ENCODE data around the gene HDAC9.

Gene HDAC9

GRCh38 chr7:18828994-18829857, 333.7 kb downstream of the HDAC9 start:
- no peak for DNase-seq

DNA sequence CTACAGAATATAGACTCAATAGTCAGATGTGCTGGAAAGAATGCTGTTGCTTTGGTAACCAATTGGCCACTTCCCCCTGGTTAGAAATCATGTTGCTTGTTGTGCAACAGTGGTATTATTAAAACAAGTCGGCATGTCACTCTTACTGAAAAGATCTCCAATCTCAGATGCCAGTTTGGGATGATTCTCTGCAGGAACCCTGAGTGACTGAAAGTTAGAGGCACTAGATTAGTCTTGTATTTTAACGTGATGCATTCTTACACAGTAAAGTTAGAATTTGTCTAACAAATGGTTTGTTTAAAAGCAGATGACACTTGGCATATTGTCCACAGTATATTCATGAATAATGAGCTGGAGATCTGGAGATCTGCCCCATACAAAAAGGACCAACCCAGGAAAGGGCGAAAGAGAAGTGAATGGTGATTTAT, 334.3 kb downstream of the HDAC9 start:
- DNase-seq = no peak

- no peak for DNase-seq
These were observed 335.9 kb downstream of the HDAC9 start for GRCh38 chr7:18831419-18831818.

GRCh38 chr7:18831943-18832342, 336.4 kb downstream of the HDAC9 start:
- no peak for DNase-seq

DNA sequence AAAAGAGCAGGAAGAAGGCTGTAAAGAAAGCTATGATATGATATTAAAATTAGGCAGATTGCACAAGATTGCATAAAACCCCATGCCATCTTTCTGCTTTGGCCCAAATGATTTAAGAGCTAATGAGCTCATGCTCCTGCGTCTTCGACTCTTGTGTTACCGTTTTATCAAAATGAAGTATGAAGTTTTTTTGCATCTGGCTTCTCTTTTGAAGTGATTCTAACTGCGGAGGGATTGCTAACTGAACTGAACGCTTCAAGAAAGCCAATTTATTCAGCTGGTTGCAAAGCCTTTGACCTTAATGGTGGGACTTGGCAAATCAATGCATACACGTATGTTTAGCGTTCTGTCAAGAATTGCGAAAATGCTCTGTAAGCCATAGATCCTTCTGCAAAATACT, 339.0 kb downstream of the HDAC9 start:
- no peak for DNase-seq

DNA sequence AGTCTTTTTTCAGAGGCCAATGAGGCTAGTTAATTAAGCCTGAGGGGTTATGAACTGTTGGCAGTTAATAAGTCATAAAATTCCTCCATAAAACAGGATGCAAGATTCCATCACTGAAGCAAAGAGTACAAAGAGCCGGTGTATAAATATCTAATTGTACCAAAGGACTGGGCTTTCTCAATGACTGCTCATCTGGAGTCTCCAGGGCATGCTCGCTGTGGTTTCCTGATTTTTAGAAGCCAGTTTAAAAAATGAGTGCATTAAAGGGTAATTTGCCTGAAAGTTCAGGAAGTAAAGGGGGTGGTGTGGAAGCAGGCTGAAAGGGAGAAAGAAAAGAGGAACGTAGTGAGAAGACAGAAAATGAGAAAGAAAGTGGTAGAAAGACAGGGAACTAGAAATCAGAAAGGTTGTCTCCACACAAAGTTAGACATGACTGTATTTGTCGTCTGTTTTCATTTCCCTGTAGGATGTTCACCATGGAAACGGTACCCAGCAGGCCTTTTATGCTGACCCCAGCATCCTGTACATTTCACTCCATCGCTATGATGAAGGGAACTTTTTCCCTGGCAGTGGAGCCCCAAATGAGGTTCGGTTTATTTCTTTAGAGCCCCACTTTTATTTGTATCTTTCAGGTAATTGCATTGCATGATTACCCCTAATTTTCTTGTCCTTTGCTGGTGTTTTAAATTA, 339.6 kb downstream of the HDAC9 start:
- no peak for DNase-seq

DNA sequence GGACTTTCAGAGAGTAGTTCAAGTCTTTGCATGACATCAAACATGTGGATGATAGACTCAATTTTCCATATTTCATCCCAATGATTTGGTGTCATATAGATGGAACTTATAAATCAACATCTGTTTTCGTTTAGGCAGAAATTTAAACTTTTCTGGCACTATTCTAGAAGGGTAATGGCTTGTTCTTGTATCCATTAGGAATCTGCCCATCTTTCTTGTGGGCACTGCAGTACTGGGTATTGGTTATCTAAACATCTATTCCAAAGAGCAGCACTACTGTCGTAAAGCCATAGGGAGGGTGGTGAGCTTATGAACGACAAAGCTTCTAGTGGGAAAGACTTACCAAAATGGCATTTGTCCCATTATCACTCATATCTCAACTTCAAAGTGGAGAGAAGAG, 348.4 kb downstream of the HDAC9 start:
- no peak for DNase-seq

DNA sequence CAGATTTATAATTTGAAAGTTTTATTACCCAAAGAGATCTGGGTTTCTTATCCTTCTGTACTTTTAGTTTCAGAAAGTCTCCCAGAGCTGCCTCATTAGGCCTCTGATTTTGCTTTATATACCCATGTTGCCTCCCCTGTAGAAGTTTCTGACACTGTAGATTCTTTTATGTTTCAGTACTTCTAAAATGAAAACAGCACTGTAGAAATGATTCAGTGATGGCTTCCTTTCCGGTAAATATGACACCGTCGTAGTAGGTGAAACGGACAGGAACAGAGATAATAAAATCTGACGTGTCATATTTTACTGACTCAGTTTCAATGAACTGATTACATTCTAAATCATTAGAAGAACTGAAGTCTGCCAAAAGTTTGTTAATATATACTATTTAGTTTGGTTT, 349.2 kb downstream of the HDAC9 start:
- DNase-seq = no peak

GRCh38 chr7:18845700-18846099, 350.2 kb downstream of the HDAC9 start:
- DNase-seq = no peak

- no peak for DNase-seq
These were observed 351.2 kb downstream of the HDAC9 start for GRCh38 chr7:18846765-18847215.

GRCh38 chr7:18849130-18849529, 353.6 kb downstream of the HDAC9 start:
- DNase-seq = no peak

DNA sequence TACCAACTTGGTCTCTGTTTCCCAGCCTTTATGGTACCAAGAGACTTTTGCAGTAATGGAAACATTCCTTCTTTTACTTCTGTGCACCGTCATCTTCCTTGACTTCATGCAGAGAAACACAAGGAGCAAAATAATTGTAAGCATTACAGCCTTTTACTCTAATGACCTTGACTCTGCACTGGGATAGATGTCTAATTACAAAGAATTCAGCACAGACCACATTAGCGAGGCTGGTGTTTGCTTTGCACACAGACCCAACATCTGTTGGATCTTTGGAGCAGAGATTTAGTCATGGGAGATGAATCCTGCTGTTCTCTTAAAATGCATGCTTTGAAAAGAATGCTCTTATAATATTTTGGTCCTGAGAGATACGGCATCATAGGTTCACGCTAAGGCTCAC, 360.2 kb downstream of the HDAC9 start:
- DNase-seq = no peak

GRCh38 chr7:18858232-18858631, 362.7 kb downstream of the HDAC9 start:
- DNase-seq = no peak

DNA sequence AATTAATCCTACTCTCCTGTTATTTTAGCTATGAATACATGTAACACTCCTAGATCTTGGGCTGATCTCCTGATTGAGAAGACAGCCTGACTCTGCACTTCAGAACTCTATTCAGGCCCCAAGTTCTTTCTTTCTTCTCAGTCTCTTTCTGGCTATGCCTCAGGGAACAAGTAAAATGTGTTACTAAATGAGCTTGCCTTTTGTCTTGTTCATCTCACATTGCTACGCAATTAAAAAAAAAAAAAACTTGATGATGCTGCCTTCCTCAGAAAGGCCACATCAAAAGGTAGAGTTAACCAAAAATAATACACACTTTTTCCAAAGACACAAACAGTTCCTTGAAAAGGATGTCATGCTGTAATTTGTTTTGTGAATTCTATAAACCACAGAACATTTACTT, 363.8 kb downstream of the HDAC9 start:
- no peak for DNase-seq

GRCh38 chr7:18860221-18860620, 364.7 kb downstream of the HDAC9 start:
- no peak for DNase-seq

- DNase-seq = no peak
These were observed 366.1 kb downstream of the HDAC9 start for GRCh38 chr7:18861514-18862118.

DNA sequence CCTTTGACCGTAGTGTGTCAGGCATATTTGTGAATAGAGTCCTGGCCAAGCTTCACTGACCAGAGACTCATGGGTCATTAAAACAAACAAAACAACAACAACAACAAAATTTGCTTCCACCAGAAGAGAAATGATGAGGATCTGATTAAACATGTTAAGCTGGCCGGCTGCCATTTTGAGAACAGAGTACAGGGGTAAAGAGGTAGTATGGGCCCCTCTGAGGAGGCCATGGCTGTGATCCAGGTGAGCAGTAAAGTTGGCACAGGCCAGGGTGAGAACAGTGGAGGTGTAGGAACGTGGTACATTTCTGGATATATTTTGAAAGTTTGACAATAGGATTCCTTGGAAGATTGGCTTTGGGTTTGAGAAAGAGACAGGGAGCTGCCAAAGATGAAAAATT, 369.4 kb downstream of the HDAC9 start:
- DNase-seq = no peak

DNA sequence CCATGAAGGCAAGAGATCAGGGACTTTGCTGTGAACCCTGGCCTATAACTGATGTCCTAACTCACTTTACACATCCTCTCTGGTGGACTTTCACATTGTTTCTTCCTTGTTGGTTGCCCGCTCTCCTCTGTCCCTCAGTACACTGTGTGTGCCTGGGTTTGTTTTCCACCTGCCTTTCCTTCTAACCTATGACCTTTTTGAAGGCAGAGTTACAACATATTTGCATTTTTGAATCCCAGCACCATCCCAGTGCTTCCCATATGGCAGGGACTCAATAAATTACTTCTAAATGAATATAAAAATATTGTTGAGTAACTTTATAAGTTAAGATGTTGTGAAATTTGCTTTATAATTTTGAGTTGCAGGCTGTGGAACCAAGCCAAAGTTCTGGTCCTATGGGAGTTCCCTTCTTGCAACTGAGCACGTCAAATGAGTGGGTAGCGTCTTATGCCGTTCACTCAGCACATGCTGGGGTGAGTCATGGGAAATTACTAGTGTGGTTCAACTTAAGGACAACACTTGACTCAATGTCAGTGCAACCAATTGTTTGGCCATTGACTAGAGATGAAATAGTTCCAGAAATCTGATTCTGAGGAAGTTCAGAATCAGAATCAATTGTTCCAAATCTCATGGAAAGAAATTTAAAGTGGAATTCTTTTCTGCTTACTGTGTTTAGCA, 370.9 kb downstream of the HDAC9 start:
- DNase-seq = no peak

- no peak for DNase-seq
These were observed 376.8 kb downstream of the HDAC9 start for GRCh38 chr7:18872344-18872743.

DNA sequence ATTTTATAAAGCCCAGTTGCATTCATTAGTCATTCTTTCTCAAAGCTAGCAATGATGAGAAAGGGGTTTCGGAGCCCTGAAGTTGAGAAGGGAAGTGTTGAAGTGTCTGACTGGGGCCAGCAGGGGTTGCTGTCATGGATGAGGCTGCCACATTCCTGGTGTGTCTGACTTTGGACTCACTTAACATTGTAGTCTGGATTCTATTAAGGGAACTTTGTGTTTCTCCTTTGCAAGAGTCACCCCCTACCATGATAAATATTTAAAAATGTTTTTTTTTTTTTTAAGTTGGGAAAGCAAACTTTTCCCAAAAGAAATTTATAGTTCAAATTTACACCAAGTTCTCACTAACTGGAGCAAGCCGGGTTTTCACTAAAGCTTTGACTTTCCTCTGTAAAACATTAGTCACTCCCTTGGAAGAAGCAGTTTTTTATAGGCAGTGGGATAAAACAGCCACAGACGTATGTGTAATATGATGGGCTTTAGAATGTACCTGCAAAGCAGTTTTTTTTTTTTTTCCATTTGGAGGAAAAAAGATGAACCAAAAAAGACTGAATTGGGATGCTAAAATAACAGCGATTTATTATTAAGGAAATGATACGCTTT, 378.3 kb downstream of the HDAC9 start:
- no peak for DNase-seq

- no peak for DNase-seq
These were observed 379.3 kb downstream of the HDAC9 start for GRCh38 chr7:18874880-18875279.

GRCh38 chr7:18877874-18878273, 382.3 kb downstream of the HDAC9 start:
- no peak for DNase-seq

Measured in hypothalamus (tissue), 51 donors.